22Rv1 (cell line): ENCODE results near the gene LAYN.

Experiments
- ZFX ChIP-seq: fragments of 450-650 bp; IDR thresholded peaks from 2 replicates; pipeline ENCODE4 v1.6.1; 2017; ENCODE audit warnings: antibody characterized with exemption, borderline replicate concordance
- TF ChIP-seq, protein P1 (sequence below): fragments of 450-650 bp; IDR thresholded peaks from 2 replicates; pipeline ENCODE4 v1.5.1; 2017; ENCODE audit warnings: mild to moderate bottlenecking

DNA sequence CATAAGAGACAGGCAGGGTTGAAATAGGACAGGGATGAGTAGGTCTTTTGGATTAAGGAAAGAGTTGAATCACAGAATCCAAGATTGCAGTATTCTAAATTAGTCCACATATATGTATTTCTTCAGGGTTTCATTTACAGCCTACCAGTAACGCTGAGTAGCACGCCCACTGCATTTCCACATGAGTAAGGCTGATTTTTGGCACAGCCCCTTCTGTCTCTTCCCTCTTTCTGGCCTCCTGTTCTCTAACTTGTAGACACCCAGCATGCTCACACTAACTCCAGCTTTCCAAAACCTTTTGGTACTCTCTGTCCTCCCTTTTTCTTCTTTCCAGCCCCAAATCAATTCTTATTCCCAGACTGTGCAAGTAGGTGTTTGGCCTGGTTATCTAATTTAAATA, 58.0 kb downstream of the LAYN start:
- TF ChIP-seq, protein P1, sequence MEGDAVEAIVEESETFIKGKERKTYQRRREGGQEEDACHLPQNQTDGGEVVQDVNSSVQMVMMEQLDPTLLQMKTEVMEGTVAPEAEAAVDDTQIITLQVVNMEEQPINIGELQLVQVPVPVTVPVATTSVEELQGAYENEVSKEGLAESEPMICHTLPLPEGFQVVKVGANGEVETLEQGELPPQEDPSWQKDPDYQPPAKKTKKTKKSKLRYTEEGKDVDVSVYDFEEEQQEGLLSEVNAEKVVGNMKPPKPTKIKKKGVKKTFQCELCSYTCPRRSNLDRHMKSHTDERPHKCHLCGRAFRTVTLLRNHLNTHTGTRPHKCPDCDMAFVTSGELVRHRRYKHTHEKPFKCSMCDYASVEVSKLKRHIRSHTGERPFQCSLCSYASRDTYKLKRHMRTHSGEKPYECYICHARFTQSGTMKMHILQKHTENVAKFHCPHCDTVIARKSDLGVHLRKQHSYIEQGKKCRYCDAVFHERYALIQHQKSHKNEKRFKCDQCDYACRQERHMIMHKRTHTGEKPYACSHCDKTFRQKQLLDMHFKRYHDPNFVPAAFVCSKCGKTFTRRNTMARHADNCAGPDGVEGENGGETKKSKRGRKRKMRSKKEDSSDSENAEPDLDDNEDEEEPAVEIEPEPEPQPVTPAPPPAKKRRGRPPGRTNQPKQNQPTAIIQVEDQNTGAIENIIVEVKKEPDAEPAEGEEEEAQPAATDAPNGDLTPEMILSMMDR: no peak
- TF ChIP-seq ZFX: no peak
